Neural progenitor cell (in vitro differentiated cells): ENCODE results near the gene FAM234A. TPM values are rescaled to one million over a fixed set of nuclear protein-coding genes. Genes with fewer than 3 reads are reported as not detected.
"Not testable (repeated sequence)": the region's sequence is repeated elsewhere in the genome, so short reads cannot be mapped to it uniquely, and the experiment has no call there.

Source experiments
- DNase-seq: peaks from one replicate; pipeline ENCODE4 v3.0.0-alpha.2; 2016; ENCODE audit warnings: low spot score
- H2AFZ ChIP-seq: fragments of 200-600 bp; sonication (generic); replicated peaks from 2 replicates; pipeline ENCODE4 v1.6.1; 2016; ENCODE audit warnings: antibody characterized with exemption
- H3F3A ChIP-seq: fragments of 200-600 bp; sonication (generic); 2 replicates; pipeline ENCODE4 v1.6.1; 2016; ENCODE audit warnings: antibody characterized with exemption, low read depth
- H3K27ac ChIP-seq: fragments of 200-600 bp; sonication (generic); 2 replicates; pipeline ENCODE4 v1.5.1; 2016; ENCODE audit warnings: mild to moderate bottlenecking
- H3K27me3 ChIP-seq: fragments of 200-600 bp; sonication (generic); 2 replicates; pipeline ENCODE4 v1.6.1; 2016; ENCODE audit warnings: mild to moderate bottlenecking, moderate library complexity
- H3K36me3 ChIP-seq: fragments of 200-600 bp; sonication (generic); 2 replicates; pipeline ENCODE4 v1.5.1; 2016
- H3K4me1 ChIP-seq: fragments of 200-600 bp; sonication (generic); 2 replicates; pipeline ENCODE4 v1.6.1; 2016; ENCODE audit warnings: mixed run types
- H3K4me2 ChIP-seq: fragments of 200-600 bp; sonication (generic); 2 replicates; pipeline ENCODE4 v1.6.1; 2016
- H3K4me3 ChIP-seq: fragments of 200-600 bp; sonication (generic); 2 replicates; pipeline ENCODE4 v1.5.1; 2016
- H3K79me2 ChIP-seq: fragments of 200-600 bp; sonication (generic); 2 replicates; pipeline ENCODE4 v1.6.1; 2016; ENCODE audit warnings: low read depth
- H3K9ac ChIP-seq: fragments of 200-600 bp; sonication (generic); 2 replicates; pipeline ENCODE4 v1.6.1; 2016
- H3K9me3 ChIP-seq: fragments of 200-600 bp; sonication (generic); 2 replicates; pipeline ENCODE4 v1.5.1; 2016; ENCODE audit warnings: low read depth
- H4K20me1 ChIP-seq: fragments of 200-600 bp; sonication (generic); 2 replicates; pipeline ENCODE4 v1.6.1; 2016; ENCODE audit warnings: low read depth
- H3K27ac Mint-ChIP-seq: 3 replicates; pipeline ENCODE4 v1.8.0; 2021; ENCODE audit warnings: mixed read lengths
- H3K27me3 Mint-ChIP-seq: 2 replicates; pipeline ENCODE4 v1.8.0; 2022; ENCODE audit warnings: low read depth, mild to moderate bottlenecking, inconsistent platforms, moderate library complexity, mixed read lengths; ENCODE audit not compliant: insufficient read depth
- H3K36me3 Mint-ChIP-seq: 3 replicates; pipeline ENCODE4 v1.8.0; 2021; ENCODE audit warnings: mixed read lengths
- H3K4me1 Mint-ChIP-seq: 3 replicates; pipeline ENCODE4 v1.8.0; 2021; ENCODE audit warnings: mixed read lengths
- H3K4me3 Mint-ChIP-seq: 3 replicates; pipeline ENCODE4 v1.8.0; 2021; ENCODE audit warnings: mild to moderate bottlenecking, moderate library complexity, mixed read lengths
- H3K9me3 Mint-ChIP-seq: 3 replicates; pipeline ENCODE4 v1.8.0; 2020; ENCODE audit warnings: mixed read lengths
- EZH2 ChIP-seq: fragments of 200-600 bp; sonication (generic); IDR thresholded peaks from 2 replicates; pipeline ENCODE4 v1.6.1; 2017; ENCODE audit warnings: antibody characterized with exemption, mild to moderate bottlenecking, moderate library complexity
- EZH2phosphoT487 ChIP-seq: fragments of 200-600 bp; sonication (generic); IDR thresholded peaks from 2 replicates; pipeline ENCODE4 v1.6.1; 2017; ENCODE audit warnings: antibody characterized with exemption
- total RNA-seq: library from RNA; depleted of rRNA; stranded (reverse); fragments of >200 nt; gene quantifications from 2 replicates; pipeline ENCODE4 v1.2.3, GENCODE V29; 2015; ENCODE audit warnings: low replicate concordance
- TF ChIP-seq, protein P1 (sequence below): fragments of 200-600 bp; sonication (generic); IDR thresholded peaks from 2 replicates; pipeline ENCODE4 v1.5.1; 2017; ENCODE audit warnings: antibody characterized with exemption, mild to moderate bottlenecking

The FAM234A gene
- total RNA-seq, 1 donor from 2014 or later, result 115 TPM

DNA sequence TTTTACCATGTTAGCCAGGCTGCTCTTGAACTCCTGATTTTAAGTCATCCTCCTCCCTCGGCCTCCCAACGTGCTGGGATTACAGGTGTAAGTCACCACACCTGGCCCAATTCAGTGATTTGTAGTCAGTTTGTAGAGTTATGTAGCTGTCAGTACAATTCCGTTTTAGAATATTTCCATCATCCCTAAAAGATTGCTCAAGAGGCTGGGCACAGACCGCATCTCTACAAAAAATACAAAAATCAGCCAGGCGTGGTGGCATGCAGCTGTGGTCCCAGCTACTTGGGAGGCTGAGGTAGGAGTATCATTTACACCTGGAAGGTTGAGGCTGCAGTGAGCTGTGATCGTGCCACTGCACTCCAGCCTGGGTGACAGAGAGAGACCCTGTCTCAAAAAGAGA lies 20.6 kb downstream of the FAM234A start:
- Mint-ChIP-seq H3K27ac (no peak overlapping the region), H3K36me3 (peaks cover 34% of the 10 kb centered on the region)
- TF ChIP-seq EZH2, result no peak
- TF ChIP-seq, protein P1, sequence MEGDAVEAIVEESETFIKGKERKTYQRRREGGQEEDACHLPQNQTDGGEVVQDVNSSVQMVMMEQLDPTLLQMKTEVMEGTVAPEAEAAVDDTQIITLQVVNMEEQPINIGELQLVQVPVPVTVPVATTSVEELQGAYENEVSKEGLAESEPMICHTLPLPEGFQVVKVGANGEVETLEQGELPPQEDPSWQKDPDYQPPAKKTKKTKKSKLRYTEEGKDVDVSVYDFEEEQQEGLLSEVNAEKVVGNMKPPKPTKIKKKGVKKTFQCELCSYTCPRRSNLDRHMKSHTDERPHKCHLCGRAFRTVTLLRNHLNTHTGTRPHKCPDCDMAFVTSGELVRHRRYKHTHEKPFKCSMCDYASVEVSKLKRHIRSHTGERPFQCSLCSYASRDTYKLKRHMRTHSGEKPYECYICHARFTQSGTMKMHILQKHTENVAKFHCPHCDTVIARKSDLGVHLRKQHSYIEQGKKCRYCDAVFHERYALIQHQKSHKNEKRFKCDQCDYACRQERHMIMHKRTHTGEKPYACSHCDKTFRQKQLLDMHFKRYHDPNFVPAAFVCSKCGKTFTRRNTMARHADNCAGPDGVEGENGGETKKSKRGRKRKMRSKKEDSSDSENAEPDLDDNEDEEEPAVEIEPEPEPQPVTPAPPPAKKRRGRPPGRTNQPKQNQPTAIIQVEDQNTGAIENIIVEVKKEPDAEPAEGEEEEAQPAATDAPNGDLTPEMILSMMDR, result no peak
- no peak for TF ChIP-seq EZH2phosphoT487

GRCh38 chr16:258091-258490 lies 23.5 kb downstream of the FAM234A start:
- not testable (repeated sequence) for H3K36me3 ChIP-seq, H3K4me3 Mint-ChIP-seq, H3F3A ChIP-seq, H3K79me2 ChIP-seq, H3K27ac ChIP-seq, H3K9me3 ChIP-seq, H3K27me3 Mint-ChIP-seq, H3K4me1 Mint-ChIP-seq, H3K4me3 ChIP-seq, H4K20me1 ChIP-seq, H3K4me2 ChIP-seq, DNase-seq, H3K4me1 ChIP-seq, H3K27me3 ChIP-seq, H3K9ac ChIP-seq, H2AFZ ChIP-seq, H3K27ac Mint-ChIP-seq, H3K9me3 Mint-ChIP-seq
- H3K36me3 Mint-ChIP-seq, result peaks cover 33% of the 10 kb centered on the region

More for the DNA sequence above, 20.6 kb downstream of the FAM234A start:
- H3K4me3 ChIP-seq, result no peak overlapping the region
- H3K9me3 Mint-ChIP-seq, result no peaks in the 10 kb centered on the region
- H3K9me3 ChIP-seq, result no peaks in the 10 kb centered on the region
- no peaks in the 10 kb centered on the region for H3K4me1 Mint-ChIP-seq
- no peaks in the 10 kb centered on the region for H4K20me1 ChIP-seq
- H3K79me2 ChIP-seq, result no peaks in the 10 kb centered on the region
- peaks cover 3% of the 10 kb centered on the region for H3K27me3 Mint-ChIP-seq
- DNase-seq, result no peak
- no peak overlapping the region for H3K4me2 ChIP-seq
- H3K4me3 Mint-ChIP-seq, result no peak overlapping the region
- no peak overlapping the region for H3K9ac ChIP-seq
- no peaks in the 10 kb centered on the region for H3K4me1 ChIP-seq
- no peaks in the 10 kb centered on the region for H3K36me3 ChIP-seq
- no peaks in the 10 kb centered on the region for H3K27me3 ChIP-seq
- H2AFZ ChIP-seq, result no peak overlapping the region
- no peak overlapping the region for H3K27ac ChIP-seq
- H3F3A ChIP-seq, result no peaks in the 10 kb centered on the region

GRCh38 chr16:259226-259625 lies 24.6 kb downstream of the FAM234A start:
- no peak overlapping the region for H3K4me3 ChIP-seq
- H3K27me3 Mint-ChIP-seq, result peaks cover 3% of the 10 kb centered on the region
- DNase-seq, result no peak
- H3F3A ChIP-seq, result no peaks in the 10 kb centered on the region
- H3K79me2 ChIP-seq, result no peaks in the 10 kb centered on the region
- H3K27ac Mint-ChIP-seq, result peak overlapping the region; percentile 69
- no peak overlapping the region for H3K4me3 Mint-ChIP-seq
- H3K9ac ChIP-seq, result no peak overlapping the region
- H3K4me2 ChIP-seq, result no peak overlapping the region
- no peaks in the 10 kb centered on the region for H3K36me3 ChIP-seq
- TF ChIP-seq EZH2, result no peak
- TF ChIP-seq EZH2phosphoT487, result no peak
- TF ChIP-seq, protein P1, result no peak
- H3K9me3 Mint-ChIP-seq, result no peaks in the 10 kb centered on the region
- H3K27ac ChIP-seq, result no peak overlapping the region
- no peaks in the 10 kb centered on the region for H3K4me1 Mint-ChIP-seq
- H3K4me1 ChIP-seq, result no peaks in the 10 kb centered on the region
- no peaks in the 10 kb centered on the region for H3K9me3 ChIP-seq
- peaks cover 30% of the 10 kb centered on the region for H3K36me3 Mint-ChIP-seq
- H2AFZ ChIP-seq, result no peak overlapping the region
- no peaks in the 10 kb centered on the region for H4K20me1 ChIP-seq
- no peaks in the 10 kb centered on the region for H3K27me3 ChIP-seq

DNA sequence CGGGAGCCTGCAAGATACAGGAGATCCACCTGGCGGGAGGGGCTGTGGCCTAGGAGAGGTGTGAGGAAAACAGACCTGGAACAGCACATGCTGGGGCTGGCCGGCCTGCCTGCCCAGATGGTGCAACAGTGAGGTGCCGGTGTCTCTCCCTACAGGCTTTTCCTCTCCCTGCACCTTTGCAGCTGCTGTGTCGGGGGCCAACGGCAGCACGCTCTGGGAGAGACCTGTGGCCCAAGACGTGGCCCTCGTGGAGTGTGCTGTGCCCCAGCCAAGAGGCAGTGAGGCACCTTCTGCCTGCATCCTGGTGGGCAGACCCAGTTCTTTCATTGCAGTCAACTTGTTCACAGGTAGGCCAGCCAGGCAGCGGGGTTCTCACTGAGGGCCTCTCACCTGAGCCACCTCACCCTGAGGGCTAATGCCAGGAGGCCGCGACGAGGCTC lies 25.2 kb downstream of the FAM234A start:
- Histone ChIP-seq H3K4me2 (no peak overlapping the region), H4K20me1 (no peaks in the 10 kb centered on the region), H3K4me3 (no peak overlapping the region), H3K27me3 (no peaks in the 10 kb centered on the region), H3F3A (no peaks in the 10 kb centered on the region), H3K36me3 (no peaks in the 10 kb centered on the region), H3K79me2 (no peaks in the 10 kb centered on the region), H3K4me1 (no peaks in the 10 kb centered on the region), H3K9ac (no peak overlapping the region), H3K27ac (no peak overlapping the region), H2AFZ (no peak overlapping the region), H3K9me3 (no peaks in the 10 kb centered on the region)
- H3K4me1 Mint-ChIP-seq, result no peaks in the 10 kb centered on the region
- H3K4me3 Mint-ChIP-seq, result no peak overlapping the region
- H3K27me3 Mint-ChIP-seq, result peaks cover 3% of the 10 kb centered on the region
- no peak overlapping the region for H3K27ac Mint-ChIP-seq
- TF ChIP-seq EZH2, result no peak
- peaks cover 27% of the 10 kb centered on the region for H3K36me3 Mint-ChIP-seq
- DNase-seq, result no peak
- no peaks in the 10 kb centered on the region for H3K9me3 Mint-ChIP-seq
